Caki2 (cell line): ENCODE data around the gene CYP24A1. TPM values are rescaled to one million over a fixed set of nuclear protein-coding genes. Genes with fewer than 3 reads are reported as not detected.
A peak's percentile ranks its signal among the peaks of the same experiment; 100 is the strongest.

Source experiments
- DNase-seq: peaks from one replicate; pipeline ENCODE4 v3.0.0-alpha.2; 2015; ENCODE audit warnings: low read depth
- in situ Hi-C: cut with HindIII; loops from 2 replicates; pipeline ENCODE4 v1.10.0; 2016; ENCODE audit warnings: low sequenced_read_pairs, low pct_unique_long_range_greater_than_20kb, mixed read lengths
- total RNA-seq: library from RNA; depleted of rRNA; stranded (reverse); fragments of >200 nt; shearing (Covaris generic); gene quantifications from 2 replicates; pipeline ENCODE4 v1.2.3, GENCODE V29; 2014; ENCODE audit warnings: low replicate concordance

Gene CYP24A1
- total RNA-seq, 1 experiment from 2014 or later: 154 TPM

GRCh38 chr20:54205450-54205849 is 31.7 kb upstream of the CYP24A1 start:
- in situ Hi-C loops: no loop called here
- DNase-seq: no peak

- in situ Hi-C loops: no loop called here
- no peak for DNase-seq
Measured at GRCh38 chr20:54204481-54204880, 30.7 kb upstream of the CYP24A1 start.

GRCh38 chr20:54204063-54204462 is 30.3 kb upstream of the CYP24A1 start:
- in situ Hi-C loops: no loop called here
- DNase-seq: no peak

- DNase-seq: no peak
- in situ Hi-C loops: no loop called here
Measured at GRCh38 chr20:54203281-54203680, 29.5 kb upstream of the CYP24A1 start.

GRCh38 chr20:54201268-54201846 is 27.6 kb upstream of the CYP24A1 start:
- no peak for DNase-seq
- in situ Hi-C loops: no loop called here

GRCh38 chr20:54200487-54201267 is 26.9 kb upstream of the CYP24A1 start:
- no peak for DNase-seq
- in situ Hi-C loops: no loop called here

- peak; percentile 76 for DNase-seq
- in situ Hi-C loops: loop anchor here (10.0 kb wide), 1 partner anchor 95 kb away; no protein-coding TSS in a partner anchor
Measured at GRCh38 chr20:54199721-54200176, 26.0 kb upstream of the CYP24A1 start.

- DNase-seq: no peak
- in situ Hi-C loops: loop anchor here (10.0 kb wide), 1 partner anchor 94 kb away; no protein-coding TSS in a partner anchor
Measured at GRCh38 chr20:54199283-54199682, 25.5 kb upstream of the CYP24A1 start.

- peak; percentile 61 for DNase-seq
- in situ Hi-C loops: loop anchor here (10.0 kb wide), 1 partner anchor 93 kb away; no protein-coding TSS in a partner anchor
Measured at GRCh38 chr20:54197621-54198604, 24.1 kb upstream of the CYP24A1 start.

- in situ Hi-C loops: loop anchor here (10.0 kb wide), 1 partner anchor 91 kb away; no protein-coding TSS in a partner anchor
- DNase-seq: peak; percentile 68
Measured at GRCh38 chr20:54195483-54196472, 22.0 kb upstream of the CYP24A1 start.

GRCh38 chr20:54194724-54195438 is 21.1 kb upstream of the CYP24A1 start:
- in situ Hi-C loops: loop anchor here (10.0 kb wide), 1 partner anchor 90 kb away; no protein-coding TSS in a partner anchor

GRCh38 chr20:54193817-54194216 is 20.0 kb upstream of the CYP24A1 start:
- in situ Hi-C loops: loop anchor here (10.0 kb wide), 1 partner anchor 89 kb away; no protein-coding TSS in a partner anchor
- DNase-seq: no peak

More at GRCh38 chr20:54194724-54195438, 21.1 kb upstream of the CYP24A1 start:
- DNase-seq: peak; percentile 50

GRCh38 chr20:54190217-54190616 is 16.4 kb upstream of the CYP24A1 start:
- DNase-seq: no peak
- in situ Hi-C loops: loop anchor here (10.0 kb wide), 1 partner anchor 85 kb away; no protein-coding TSS in a partner anchor

- DNase-seq: peak; percentile 44
- in situ Hi-C loops: loop anchor here (10.0 kb wide), 1 partner anchor 85 kb away; no protein-coding TSS in a partner anchor
Measured at GRCh38 chr20:54189630-54190029, 15.8 kb upstream of the CYP24A1 start.

GRCh38 chr20:54188132-54188849 is 14.5 kb upstream of the CYP24A1 start:
- DNase-seq: no peak
- in situ Hi-C loops: no loop called here
